HCEC 1CT (cell line): ENCODE results near the gene TGM2.

Experiments
- DNase-seq: peaks from one replicate; pipeline ENCODE4 v3.0.0-alpha.2; 2017

Gene TGM2

GRCh38 chr20:38084425-38084951 is 80.6 kb downstream of the TGM2 start:
- DNase-seq = peak; percentile 91

DNA sequence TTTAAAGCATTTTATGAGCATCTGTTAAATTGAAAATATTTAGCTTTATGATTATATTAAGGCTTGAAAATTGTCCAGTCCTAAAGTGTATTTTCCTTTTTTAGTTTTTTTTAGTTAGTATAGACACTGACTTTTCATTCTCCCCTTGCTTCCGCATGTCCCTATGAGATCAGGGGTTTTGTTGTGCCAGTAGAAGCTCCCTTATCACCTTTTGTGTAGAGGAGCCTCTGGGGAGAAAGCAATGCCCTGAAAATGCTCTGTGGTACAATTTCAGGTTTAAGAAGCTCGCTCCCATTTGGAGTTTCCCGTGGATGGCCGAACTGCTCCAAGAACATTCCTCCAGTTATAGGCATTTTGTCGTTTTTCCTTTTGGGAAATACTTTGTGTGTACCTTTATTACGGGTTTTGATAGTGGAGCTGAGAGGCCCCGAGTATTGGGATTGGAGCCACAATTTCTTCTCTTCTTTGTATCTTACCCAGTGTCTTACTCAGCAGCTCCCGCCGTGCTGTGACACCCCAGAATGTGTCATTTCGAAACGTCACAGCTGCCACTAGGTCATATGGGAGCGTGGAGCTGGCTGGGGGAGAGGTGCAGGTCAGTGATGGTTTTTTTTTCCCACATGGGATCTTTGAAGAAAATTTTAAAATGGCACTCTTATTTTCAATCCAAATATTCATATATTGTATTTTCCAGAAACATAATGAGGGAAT is 81.6 kb downstream of the TGM2 start:
- DNase-seq = peak; percentile 24

GRCh38 chr20:38082894-38083293 is 82.2 kb downstream of the TGM2 start:
- DNase-seq = no peak

GRCh38 chr20:38081575-38081974 is 83.5 kb downstream of the TGM2 start:
- peak; percentile 48 for DNase-seq

DNA sequence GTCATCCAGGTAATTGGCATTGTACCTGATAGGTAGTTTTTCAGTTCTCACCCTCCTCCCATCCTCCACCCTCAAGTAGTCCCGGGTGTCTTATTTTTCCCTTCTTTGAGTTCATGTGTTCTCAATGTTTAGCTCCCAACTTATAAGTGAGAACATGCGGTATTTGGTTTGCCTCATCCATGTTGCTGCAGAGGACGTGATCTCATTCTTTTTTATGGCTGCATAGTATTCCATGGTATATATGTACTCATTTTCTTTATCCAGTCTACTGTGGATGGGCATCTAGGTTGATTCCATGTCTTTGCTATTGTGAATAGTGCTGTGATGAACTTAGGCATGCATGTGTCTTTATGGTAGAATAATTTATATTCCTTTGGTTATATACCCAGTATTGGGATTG is 85.7 kb downstream of the TGM2 start:
- no peak for DNase-seq

DNA sequence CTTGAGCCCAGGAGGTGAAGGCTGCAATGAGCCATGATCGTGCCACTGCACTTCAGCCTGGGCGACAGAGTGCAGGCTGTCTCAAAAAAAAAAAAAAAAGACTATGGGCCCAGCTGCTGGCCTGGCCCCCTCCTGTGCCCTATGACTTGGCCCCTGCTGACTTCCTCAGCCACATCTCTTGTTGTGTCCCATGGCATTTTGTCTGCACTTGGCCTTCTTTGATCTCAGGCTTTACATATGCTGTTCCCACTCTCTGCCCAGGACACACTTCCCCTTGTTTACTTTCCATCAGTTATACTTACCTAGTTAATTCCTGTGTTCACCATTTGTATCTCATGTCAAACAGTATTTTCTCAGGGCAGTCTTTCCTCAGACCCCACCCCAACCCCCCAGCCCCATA is 87.0 kb downstream of the TGM2 start:
- no peak for DNase-seq
